Measurements from ENCODE around the gene ARHGAP31.
"Not testable (repeated sequence)": the region's sequence is repeated elsewhere in the genome, so short reads cannot be mapped to it uniquely, and the experiment has no call there.

The ARHGAP31 gene

GRCh38 chr3:119295816-119296726 lies 1.9 kb downstream of the ARHGAP31 start:
- DNase-seq (ENCODE audit: low read depth) = no peak

GRCh38 chr3:119296727-119297122 lies 2.5 kb downstream of the ARHGAP31 start:
- no peak for DNase-seq (ENCODE audit: low read depth)

GRCh38 chr3:119297169-119297568 lies 3.0 kb downstream of the ARHGAP31 start:
- no peak for DNase-seq (ENCODE audit: low read depth)

- DNase-seq (ENCODE audit: low read depth) = no peak
Observed at GRCh38 chr3:119298565-119298941, 4.4 kb downstream of the ARHGAP31 start.

- no peak for DNase-seq (ENCODE audit: low read depth)
Observed at GRCh38 chr3:119300991-119301391, 6.8 kb downstream of the ARHGAP31 start.

- no peak for DNase-seq (ENCODE audit: low read depth)
Observed at GRCh38 chr3:119301662-119302061, 7.5 kb downstream of the ARHGAP31 start.

GRCh38 chr3:119302697-119303551 lies 8.7 kb downstream of the ARHGAP31 start:
- no peak for DNase-seq (ENCODE audit: low read depth)

- DNase-seq (ENCODE audit: low read depth) = no peak
Observed at GRCh38 chr3:119304201-119304713, 10.1 kb downstream of the ARHGAP31 start.

- no peak for DNase-seq (ENCODE audit: low read depth)
Observed at GRCh38 chr3:119305286-119305685, 11.1 kb downstream of the ARHGAP31 start.

- DNase-seq (ENCODE audit: low read depth) = not testable (repeated sequence)
Observed at GRCh38 chr3:119306378-119306777, 12.2 kb downstream of the ARHGAP31 start.

GRCh38 chr3:119308355-119308754 lies 14.2 kb downstream of the ARHGAP31 start:
- no peak for DNase-seq (ENCODE audit: low read depth)

GRCh38 chr3:119309591-119309990 lies 15.4 kb downstream of the ARHGAP31 start:
- no peak for DNase-seq (ENCODE audit: low read depth)

- DNase-seq (ENCODE audit: low read depth) = no peak
Observed at GRCh38 chr3:119310071-119310470, 15.9 kb downstream of the ARHGAP31 start.

GRCh38 chr3:119311081-119311925 lies 17.1 kb downstream of the ARHGAP31 start:
- DNase-seq (ENCODE audit: low read depth) = no peak

- no peak for DNase-seq (ENCODE audit: low read depth)
Observed at GRCh38 chr3:119313461-119313860, 19.3 kb downstream of the ARHGAP31 start.

GRCh38 chr3:119314821-119315220 lies 20.6 kb downstream of the ARHGAP31 start:
- no peak for DNase-seq (ENCODE audit: low read depth)

- DNase-seq (ENCODE audit: low read depth) = no peak
Observed at GRCh38 chr3:119315600-119316312, 21.6 kb downstream of the ARHGAP31 start.

- no peak for DNase-seq (ENCODE audit: low read depth)
Observed at GRCh38 chr3:119316313-119316670, 22.1 kb downstream of the ARHGAP31 start.

GRCh38 chr3:119318876-119319275 lies 24.7 kb downstream of the ARHGAP31 start:
- no peak for DNase-seq (ENCODE audit: low read depth)

- DNase-seq (ENCODE audit: low read depth) = no peak
Observed at GRCh38 chr3:119319311-119319710, 25.1 kb downstream of the ARHGAP31 start.

- not testable (repeated sequence) for DNase-seq (ENCODE audit: low read depth)
Observed at GRCh38 chr3:119320785-119321184, 26.6 kb downstream of the ARHGAP31 start.

All from activated T-cell treated with anti-CD3 and anti-CD28 coated beads for 48 hours (primary cell).